ENCODE data around the gene MED9. TPM values are rescaled to one million over a fixed set of nuclear protein-coding genes. Genes with fewer than 3 reads are reported as not detected.
"Not testable (repeated sequence)": the region's sequence is repeated elsewhere in the genome, so short reads cannot be mapped to it uniquely, and the experiment has no call there.

MED9 gene
- polyA plus RNA-seq, 1 of the 3 experiments (the other 2 are of a cell fraction), result 10.1 TPM

GRCh38 chr17:17463821-17464220 lies 13.0 kb upstream of the MED9 start:
- Histone ChIP-seq H3K9me3 (no peaks in the 10 kb centered on the region), H3F3A (replicated peaks; ENCODE audit: insufficient read depth) (no peaks in the 10 kb centered on the region), H3K9ac (no peak overlapping the region), H3K4me3 (ENCODE audit: low read depth in 2 of 2, low read length in 1 of 2) (no peak overlapping the region), H2AFZ (ENCODE audit: low read depth) (no peak overlapping the region), H3K4me2 (no peak overlapping the region), H3K36me3 (replicated peaks in 1 of 2; ENCODE audit: control insufficient read depth in 1 of 2, insufficient read depth in 2 of 2, low read length in 1 of 2) (no peaks in the 10 kb centered on the region), H3K79me2 (ENCODE audit: insufficient read depth) (no peaks in the 10 kb centered on the region), H4K20me1 (ENCODE audit: insufficient read depth) (no peaks in the 10 kb centered on the region), H3K9me2 (no peaks in the 10 kb centered on the region), H3K27ac (ENCODE audit: low read depth in 2 of 2, low read length in 1 of 2) (no peak overlapping the region), H3K4me1 (ENCODE audit: control insufficient read depth in 1 of 2, insufficient read depth in 2 of 2, low read depth in 1 of 2, low read length in 1 of 2) (no peaks in the 10 kb centered on the region), H3K27me3 (ENCODE audit: insufficient read depth) (peaks cover 14% of the 10 kb centered on the region)
- POLR2A ChIA-PET, result no interaction called here
- DNase-seq, result no peak
- TF ChIP-seq PBX3 (IDR thresholded peaks at IDR 0.05) (no peak), ZBTB33 (IDR thresholded peaks at IDR 0.05; ENCODE audit: borderline replicate concordance, low read depth) (no peak), FOSL2 (IDR thresholded peaks at IDR 0.05; ENCODE audit: borderline replicate concordance, low read depth) (no peak), RFX5 (IDR thresholded peaks at IDR 0.05; ENCODE audit: low read length) (no peak), POLR2AphosphoS5 (IDR thresholded peaks at IDR 0.05; ENCODE audit: low read depth, low read length) (no peak), EP300 (IDR thresholded peaks at IDR 0.05; ENCODE audit: borderline replicate concordance in 1 of 2, low read depth in 1 of 2, low read length in 1 of 2) (no peak), JUND (IDR thresholded peaks at IDR 0.05) (no peak), TEAD4 (IDR thresholded peaks at IDR 0.05; ENCODE audit: borderline replicate concordance, insufficient read depth) (no peak), MXI1 (IDR thresholded peaks at IDR 0.05; ENCODE audit: low read depth, low read length) (no peak), NFIC (IDR thresholded peaks at IDR 0.05; ENCODE audit: borderline replicate concordance) (no peak), TCF12 (IDR thresholded peaks at IDR 0.05) (no peak), RCOR1 (IDR thresholded peaks at IDR 0.05; ENCODE audit: low read length) (no peak), NRF1 (IDR thresholded peaks at IDR 0.05; ENCODE audit: low read depth, low read length) (no peak), RAD21 (IDR thresholded peaks at IDR 0.05; ENCODE audit: low read length) (no peak), CHD2 (IDR thresholded peaks at IDR 0.05; ENCODE audit: low read length, partially characterized antibody) (no peak)
- TF ChIP-seq, protein P1, sequence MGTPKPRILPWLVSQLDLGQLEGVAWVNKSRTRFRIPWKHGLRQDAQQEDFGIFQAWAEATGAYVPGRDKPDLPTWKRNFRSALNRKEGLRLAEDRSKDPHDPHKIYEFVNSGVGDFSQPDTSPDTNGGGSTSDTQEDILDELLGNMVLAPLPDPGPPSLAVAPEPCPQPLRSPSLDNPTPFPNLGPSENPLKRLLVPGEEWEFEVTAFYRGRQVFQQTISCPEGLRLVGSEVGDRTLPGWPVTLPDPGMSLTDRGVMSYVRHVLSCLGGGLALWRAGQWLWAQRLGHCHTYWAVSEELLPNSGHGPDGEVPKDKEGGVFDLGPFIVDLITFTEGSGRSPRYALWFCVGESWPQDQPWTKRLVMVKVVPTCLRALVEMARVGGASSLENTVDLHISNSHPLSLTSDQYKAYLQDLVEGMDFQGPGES (IDR thresholded peaks at IDR 0.05; ENCODE audit: low read depth, low read length), result no peak
- TF ChIP-seq, protein P2, sequence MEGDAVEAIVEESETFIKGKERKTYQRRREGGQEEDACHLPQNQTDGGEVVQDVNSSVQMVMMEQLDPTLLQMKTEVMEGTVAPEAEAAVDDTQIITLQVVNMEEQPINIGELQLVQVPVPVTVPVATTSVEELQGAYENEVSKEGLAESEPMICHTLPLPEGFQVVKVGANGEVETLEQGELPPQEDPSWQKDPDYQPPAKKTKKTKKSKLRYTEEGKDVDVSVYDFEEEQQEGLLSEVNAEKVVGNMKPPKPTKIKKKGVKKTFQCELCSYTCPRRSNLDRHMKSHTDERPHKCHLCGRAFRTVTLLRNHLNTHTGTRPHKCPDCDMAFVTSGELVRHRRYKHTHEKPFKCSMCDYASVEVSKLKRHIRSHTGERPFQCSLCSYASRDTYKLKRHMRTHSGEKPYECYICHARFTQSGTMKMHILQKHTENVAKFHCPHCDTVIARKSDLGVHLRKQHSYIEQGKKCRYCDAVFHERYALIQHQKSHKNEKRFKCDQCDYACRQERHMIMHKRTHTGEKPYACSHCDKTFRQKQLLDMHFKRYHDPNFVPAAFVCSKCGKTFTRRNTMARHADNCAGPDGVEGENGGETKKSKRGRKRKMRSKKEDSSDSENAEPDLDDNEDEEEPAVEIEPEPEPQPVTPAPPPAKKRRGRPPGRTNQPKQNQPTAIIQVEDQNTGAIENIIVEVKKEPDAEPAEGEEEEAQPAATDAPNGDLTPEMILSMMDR (IDR thresholded peaks at IDR 0.05), result no peak
- WGBS (ENCODE audit: low lambda C conversion rate), result 48% methylated on average over 5 of the region's 6 CpGs
- CTCF ChIA-PET, result interaction anchor here (1.1 kb wide), 1 partner anchor 23 kb away, joined by 4 read pairs; no protein-coding TSS in a partner anchor

GRCh38 chr17:17465878-17466277 lies 10.9 kb upstream of the MED9 start:
- DNase-seq; H3K36me3 ChIP-seq (replicated peaks in 1 of 2; ENCODE audit: control insufficient read depth in 1 of 2, insufficient read depth in 2 of 2, low read length in 1 of 2); CTCF ChIA-PET; H3K9me2 ChIP-seq; H4K20me1 ChIP-seq (ENCODE audit: insufficient read depth); H3K27ac ChIP-seq (ENCODE audit: low read depth in 2 of 2, low read length in 1 of 2); H3K9me3 ChIP-seq; H3F3A ChIP-seq (replicated peaks; ENCODE audit: insufficient read depth); H3K4me2 ChIP-seq; POLR2A ChIA-PET; H3K79me2 ChIP-seq (ENCODE audit: insufficient read depth); H3K4me3 ChIP-seq (ENCODE audit: low read depth in 2 of 2, low read length in 1 of 2); H3K9ac ChIP-seq; H3K4me1 ChIP-seq (ENCODE audit: control insufficient read depth in 1 of 2, insufficient read depth in 2 of 2, low read depth in 1 of 2, low read length in 1 of 2); H2AFZ ChIP-seq (ENCODE audit: low read depth): not testable (repeated sequence)
- peaks cover 14% of the 10 kb centered on the region for H3K27me3 ChIP-seq (ENCODE audit: insufficient read depth)
- 30% methylated on average over 1 of the region's 1 CpG for WGBS (ENCODE audit: low lambda C conversion rate)
